ENCODE measurements around the gene ZNF814.
"Not testable (repeated sequence)": the region's sequence is repeated elsewhere in the genome, so short reads cannot be mapped to it uniquely, and the experiment has no call there.

ZNF814 gene

DNA sequence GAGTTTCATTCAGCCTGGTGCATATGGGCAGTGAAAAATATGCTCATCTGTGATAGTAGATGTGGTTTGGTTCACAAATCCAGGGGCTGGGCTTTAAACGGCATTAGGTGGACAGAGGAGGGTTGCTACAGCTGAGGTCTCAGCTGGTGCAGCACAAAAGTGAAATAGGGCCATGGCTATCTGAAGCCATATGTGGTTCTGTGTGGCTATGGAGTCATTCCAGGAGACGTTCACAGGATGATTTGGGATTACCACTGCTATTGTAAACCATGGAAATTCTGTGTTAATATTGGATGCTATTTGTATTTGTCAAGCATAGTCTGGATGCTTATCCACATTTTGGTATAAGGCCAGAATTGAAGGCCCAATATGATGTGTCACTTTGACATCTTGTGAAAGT is 34.7 kb downstream of the ZNF814 start:
- not testable (repeated sequence) for DNase-seq

GRCh38 chr19:57851812-57852603 is 36.8 kb downstream of the ZNF814 start:
- not testable (repeated sequence) for DNase-seq

DNA sequence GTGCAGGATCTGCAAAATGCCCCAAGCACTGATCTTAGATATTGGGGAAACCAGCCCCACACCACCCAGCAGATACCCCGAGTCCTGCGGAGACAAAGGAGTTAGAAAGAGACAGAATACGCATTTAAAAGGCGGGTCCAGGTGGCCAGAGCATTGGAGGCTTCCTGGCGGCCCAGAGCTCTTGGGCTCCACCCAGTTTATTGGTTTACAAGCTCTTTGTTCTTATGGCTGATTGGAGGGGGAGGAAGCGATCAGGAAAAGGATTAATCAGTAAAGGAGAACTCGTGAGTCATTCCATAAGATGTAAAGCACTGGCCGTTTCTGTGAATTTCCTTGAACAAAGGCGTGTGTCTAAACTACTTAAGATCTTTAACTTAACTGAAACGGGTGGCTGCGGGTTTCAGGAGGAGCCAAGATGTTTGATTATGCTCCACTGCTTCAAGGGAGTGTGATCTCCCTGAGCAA is 38.3 kb downstream of the ZNF814 start:
- DNase-seq: peak in 1 of 5 experiments; percentile 46

DNA sequence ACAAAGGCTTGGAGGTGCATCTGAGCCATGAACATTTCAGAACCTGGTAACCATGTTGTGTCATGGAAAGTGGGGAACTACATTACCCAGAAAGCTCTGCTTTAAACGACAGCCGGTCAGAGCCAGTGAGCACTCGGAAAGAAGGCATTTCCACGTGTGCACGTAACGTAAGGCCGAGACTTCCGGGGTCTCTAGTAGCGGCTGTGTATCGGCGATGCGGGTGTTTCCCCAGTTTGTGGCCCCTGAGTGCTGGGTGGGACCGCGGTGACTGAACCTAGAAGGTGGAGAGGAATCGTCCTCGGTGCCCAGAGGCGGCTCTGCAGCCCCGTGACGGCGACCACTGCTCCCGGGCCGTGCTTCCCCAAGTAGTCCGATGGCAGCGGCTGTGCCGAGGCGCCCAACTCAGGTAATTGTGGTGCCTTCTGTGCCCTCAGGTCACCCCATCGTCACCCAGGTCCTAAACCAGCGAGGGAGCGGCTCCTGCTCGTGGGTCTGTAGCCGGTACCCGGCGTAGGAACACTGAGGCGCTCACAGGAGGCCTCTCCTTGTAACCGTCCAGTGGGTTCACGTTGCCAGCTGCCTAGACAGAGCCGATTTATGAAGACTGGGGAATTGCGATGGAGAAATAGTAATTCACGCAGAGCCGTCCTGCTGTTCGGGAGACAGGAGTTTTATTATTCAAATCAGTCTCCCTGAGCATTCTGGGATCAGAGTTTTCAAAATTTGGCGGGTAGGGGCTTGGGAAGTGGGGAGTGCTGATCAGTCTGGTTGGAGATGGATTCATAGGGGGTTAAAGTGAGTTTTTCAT is 39.0 kb downstream of the ZNF814 start, which contains the start of gene ZNF587:
ZNF587 (plus strand) TSS at position 194 of the 808 bp plus-strand sequence; CDS start at position 374, 180 bp downstream.
- peak; percentile 56 to 93 (median 77) for DNase-seq

- DNase-seq: peak in 1 of 5 experiments; percentile 5
Observed at GRCh38 chr19:57849162-57849665, 39.6 kb downstream of the ZNF814 start.

- not testable (repeated sequence) for DNase-seq
Observed at GRCh38 chr19:57847164-57847563, 41.7 kb downstream of the ZNF814 start.

GRCh38 chr19:57841122-57841763 is 47.6 kb downstream of the ZNF814 start:
- no peak for DNase-seq

DNA sequence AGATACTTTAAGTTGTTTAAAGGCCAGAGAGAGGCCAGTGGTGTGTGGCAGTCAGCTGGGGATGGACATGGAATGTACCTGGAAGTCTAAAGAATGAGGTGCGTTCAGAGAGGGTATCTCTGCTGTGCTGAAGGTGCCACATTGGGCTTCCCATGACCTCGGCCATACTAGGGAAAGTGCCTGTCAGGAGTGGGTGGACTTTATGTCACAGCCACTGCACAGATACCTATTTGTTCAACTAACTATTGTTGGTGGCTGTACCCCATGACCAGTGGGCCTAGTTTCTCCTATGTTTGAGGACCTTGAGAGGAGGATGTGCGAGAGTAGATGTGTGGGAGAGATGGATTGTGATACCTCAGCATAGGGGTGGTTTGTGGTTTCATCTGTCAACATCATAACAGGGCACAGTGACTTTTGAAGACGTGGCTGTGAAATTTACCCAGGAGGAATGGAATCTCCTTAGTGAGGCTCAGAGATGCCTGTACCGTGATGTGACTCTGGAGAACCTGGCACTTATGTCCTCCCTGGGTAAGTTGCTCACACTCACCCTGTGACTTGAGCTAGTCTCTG is 50.1 kb downstream of the ZNF814 start:
- not testable (repeated sequence) for DNase-seq

DNA sequence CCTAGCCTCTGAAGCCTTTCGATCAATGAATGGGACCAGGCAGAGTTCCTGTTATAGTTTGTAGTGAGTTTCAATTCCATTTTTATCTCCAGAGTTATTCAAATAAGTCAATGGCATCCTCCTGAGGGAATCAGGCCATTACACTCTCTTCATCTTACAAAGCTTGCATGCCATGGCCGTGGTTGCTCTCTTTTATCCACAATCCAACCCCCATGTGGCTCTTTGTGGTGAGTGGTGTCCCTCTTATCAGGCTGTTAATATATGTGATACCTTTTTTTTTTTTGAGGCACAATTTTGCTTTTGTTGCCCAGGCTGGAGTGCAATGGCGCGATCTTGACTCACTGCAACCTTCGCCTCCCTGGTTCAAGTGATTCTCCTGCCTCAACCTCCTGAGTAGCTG is 51.8 kb downstream of the ZNF814 start:
- not testable (repeated sequence) for DNase-seq

GRCh38 chr19:57830071-57830602 is 58.7 kb downstream of the ZNF814 start, which contains the start of gene ZNF587B:
TSS of gene ZNF587B (plus strand) at chr19:57830299. CDS start at chr19:57830529, 230 bp downstream.
- DNase-seq: peak in 3 of 5 experiments; percentile 9 to 17 (median 12)

DNA sequence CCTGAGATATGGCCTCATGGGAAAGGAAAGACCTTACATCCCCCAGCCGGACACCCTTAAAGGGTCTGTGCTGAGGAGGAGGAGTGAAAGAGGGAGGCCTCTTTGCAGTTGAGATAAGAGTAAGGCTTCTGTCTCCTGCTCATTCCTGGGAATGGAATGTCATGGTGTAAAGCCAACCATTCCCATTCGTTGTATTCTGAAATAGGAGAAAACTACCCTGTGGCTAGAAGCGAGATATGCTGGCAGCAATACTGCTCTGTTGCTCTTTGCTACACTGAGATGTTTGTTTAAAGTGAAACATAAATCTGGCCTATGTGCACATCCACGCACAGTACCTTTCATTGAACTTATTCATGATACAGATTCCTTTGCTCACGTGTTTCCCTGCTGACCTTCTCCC is 59.5 kb downstream of the ZNF814 start:
- DNase-seq: no peak

DNA sequence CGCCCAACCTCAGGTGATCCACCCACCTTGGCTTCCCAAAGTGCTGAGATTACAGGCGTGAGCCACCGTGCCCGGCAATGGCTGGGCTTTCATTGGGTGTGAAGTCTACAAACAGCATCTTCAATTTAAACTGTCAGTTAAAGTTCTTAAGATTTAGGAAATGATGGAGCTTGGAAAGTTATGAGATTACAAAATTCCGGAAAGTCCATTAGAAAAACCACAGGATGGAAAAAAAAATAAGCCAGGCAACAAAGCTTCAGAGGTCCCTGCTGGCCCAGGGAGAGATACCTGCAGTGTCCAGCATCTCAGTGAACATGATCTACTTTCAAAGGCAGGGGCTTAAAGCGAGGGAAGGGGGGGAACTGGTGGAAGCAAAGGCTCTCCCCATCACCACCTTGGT is 63.3 kb downstream of the ZNF814 start:
- DNase-seq: no peak

GRCh38 chr19:57823608-57824007 is 65.2 kb downstream of the ZNF814 start:
- DNase-seq: not testable (repeated sequence)

GRCh38 chr19:57823155-57823554 is 65.7 kb downstream of the ZNF814 start:
- not testable (repeated sequence) for DNase-seq

- not testable (repeated sequence) for DNase-seq
Observed at GRCh38 chr19:57821501-57821900, 67.3 kb downstream of the ZNF814 start.

DNA sequence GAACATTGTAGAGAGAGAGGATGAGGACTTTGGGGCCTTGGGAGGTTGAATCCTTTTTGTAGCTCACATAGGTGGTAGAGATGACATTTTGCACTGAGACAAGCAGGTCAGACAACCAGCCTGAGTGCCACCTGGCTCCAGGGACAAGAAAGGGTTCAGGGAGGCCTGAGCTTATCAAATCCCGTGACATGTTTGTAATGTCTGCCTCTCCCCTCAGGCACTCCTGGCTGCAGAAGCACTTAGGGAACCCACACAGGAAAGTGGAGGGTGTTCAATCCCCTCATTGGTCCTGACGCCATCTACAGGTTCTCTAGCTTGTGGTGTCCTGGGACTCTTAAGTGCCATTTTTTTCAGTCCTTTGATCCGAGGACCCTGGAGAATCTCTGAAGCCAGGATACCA is 67.7 kb downstream of the ZNF814 start:
- not testable (repeated sequence) for DNase-seq

GRCh38 chr19:57820599-57820998 is 68.2 kb downstream of the ZNF814 start:
- DNase-seq: no peak

DNA sequence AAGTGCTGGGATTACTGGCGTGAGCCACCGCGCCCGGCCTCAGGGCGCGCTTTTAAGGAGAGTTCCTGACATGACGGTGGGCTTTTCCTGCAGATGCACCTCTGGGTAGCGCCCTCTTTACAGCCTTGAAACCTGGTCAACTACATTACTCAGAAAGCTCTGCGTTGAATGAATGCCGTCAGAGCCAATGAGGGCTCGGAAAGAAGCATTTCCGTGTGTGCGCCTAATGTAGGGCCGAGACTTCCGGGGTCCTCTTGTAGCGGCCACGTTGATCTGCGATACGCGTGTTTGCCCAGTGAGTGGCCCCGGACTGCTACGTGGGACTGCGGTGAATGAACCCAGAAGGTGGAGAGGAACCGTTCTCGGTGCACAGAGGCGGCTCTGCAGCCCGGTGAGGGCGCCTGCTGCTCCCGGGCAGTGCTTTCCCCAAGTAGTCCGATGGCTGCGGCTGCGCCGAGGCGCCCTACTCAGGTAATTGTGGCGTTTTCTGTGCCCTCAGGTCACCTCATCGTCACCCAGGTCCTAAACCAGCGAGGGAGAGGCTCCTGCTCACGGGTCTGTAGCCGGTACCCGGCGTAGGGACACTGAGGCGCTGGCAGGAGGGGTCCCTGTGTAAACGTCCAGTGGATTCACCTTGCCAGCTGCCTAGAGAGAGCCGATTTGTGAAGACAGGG is 69.2 kb downstream of the ZNF814 start:
- peak; percentile 52 to 94 (median 76) for DNase-seq

GRCh38 chr19:57818378-57818777 is 70.5 kb downstream of the ZNF814 start:
- DNase-seq: no peak

GRCh38 chr19:57817976-57818375 is 70.9 kb downstream of the ZNF814 start:
- DNase-seq: no peak

GRCh38 chr19:57816652-57817051 is 72.2 kb downstream of the ZNF814 start:
- no peak for DNase-seq
